ENCODE data around the gene SWT1. TPM values are rescaled to one million over a fixed set of nuclear protein-coding genes. Genes with fewer than 3 reads are reported as not detected.

The SWT1 gene
- total and polyA plus RNA-seq, 9 of the 15 experiments (the other 6 are each of a cell fraction or from before 2014, with no cell fraction given) = 1.5 to 3.4 (median 2.3) TPM

DNA sequence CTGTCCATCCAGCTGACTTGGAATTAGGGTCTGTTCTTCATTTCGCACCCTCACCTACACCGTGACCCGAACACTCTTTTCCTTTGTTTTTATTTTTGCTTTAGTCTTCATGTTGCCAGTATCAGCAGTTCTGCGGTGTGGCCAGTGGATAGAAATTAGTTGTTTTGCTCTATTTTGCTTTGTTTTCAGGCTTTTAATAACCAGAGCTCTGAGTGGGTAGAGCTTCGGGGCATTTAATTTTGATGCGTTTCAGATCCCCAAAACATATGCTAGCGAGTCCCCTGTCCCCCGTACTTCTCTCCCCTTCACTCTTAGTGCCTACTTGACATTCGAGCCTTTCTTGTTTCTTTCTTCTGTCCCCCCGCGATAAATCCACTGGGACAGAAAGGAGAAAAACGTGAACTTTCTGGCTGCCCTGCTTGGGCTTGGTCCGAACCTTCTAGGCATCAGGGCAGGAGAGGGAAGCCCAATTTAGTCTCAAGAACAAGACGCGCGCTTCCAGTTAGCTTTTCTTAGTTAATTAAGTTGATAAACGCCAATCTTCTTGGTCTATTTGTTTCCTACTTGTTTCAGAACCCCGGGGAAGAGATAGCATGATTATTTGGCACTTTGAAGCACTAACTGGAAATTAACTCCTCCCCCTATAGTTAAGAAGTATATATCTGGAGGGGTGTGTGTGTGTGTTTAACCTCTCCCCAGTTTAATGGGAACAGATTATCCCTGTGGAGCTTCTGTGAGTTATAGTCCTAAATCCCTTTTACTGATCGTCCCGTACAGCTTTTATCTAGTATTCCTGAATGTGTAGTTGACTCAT is 839 bp downstream of the SWT1 start (continued):
- TF ChIP-seq, protein P1, sequence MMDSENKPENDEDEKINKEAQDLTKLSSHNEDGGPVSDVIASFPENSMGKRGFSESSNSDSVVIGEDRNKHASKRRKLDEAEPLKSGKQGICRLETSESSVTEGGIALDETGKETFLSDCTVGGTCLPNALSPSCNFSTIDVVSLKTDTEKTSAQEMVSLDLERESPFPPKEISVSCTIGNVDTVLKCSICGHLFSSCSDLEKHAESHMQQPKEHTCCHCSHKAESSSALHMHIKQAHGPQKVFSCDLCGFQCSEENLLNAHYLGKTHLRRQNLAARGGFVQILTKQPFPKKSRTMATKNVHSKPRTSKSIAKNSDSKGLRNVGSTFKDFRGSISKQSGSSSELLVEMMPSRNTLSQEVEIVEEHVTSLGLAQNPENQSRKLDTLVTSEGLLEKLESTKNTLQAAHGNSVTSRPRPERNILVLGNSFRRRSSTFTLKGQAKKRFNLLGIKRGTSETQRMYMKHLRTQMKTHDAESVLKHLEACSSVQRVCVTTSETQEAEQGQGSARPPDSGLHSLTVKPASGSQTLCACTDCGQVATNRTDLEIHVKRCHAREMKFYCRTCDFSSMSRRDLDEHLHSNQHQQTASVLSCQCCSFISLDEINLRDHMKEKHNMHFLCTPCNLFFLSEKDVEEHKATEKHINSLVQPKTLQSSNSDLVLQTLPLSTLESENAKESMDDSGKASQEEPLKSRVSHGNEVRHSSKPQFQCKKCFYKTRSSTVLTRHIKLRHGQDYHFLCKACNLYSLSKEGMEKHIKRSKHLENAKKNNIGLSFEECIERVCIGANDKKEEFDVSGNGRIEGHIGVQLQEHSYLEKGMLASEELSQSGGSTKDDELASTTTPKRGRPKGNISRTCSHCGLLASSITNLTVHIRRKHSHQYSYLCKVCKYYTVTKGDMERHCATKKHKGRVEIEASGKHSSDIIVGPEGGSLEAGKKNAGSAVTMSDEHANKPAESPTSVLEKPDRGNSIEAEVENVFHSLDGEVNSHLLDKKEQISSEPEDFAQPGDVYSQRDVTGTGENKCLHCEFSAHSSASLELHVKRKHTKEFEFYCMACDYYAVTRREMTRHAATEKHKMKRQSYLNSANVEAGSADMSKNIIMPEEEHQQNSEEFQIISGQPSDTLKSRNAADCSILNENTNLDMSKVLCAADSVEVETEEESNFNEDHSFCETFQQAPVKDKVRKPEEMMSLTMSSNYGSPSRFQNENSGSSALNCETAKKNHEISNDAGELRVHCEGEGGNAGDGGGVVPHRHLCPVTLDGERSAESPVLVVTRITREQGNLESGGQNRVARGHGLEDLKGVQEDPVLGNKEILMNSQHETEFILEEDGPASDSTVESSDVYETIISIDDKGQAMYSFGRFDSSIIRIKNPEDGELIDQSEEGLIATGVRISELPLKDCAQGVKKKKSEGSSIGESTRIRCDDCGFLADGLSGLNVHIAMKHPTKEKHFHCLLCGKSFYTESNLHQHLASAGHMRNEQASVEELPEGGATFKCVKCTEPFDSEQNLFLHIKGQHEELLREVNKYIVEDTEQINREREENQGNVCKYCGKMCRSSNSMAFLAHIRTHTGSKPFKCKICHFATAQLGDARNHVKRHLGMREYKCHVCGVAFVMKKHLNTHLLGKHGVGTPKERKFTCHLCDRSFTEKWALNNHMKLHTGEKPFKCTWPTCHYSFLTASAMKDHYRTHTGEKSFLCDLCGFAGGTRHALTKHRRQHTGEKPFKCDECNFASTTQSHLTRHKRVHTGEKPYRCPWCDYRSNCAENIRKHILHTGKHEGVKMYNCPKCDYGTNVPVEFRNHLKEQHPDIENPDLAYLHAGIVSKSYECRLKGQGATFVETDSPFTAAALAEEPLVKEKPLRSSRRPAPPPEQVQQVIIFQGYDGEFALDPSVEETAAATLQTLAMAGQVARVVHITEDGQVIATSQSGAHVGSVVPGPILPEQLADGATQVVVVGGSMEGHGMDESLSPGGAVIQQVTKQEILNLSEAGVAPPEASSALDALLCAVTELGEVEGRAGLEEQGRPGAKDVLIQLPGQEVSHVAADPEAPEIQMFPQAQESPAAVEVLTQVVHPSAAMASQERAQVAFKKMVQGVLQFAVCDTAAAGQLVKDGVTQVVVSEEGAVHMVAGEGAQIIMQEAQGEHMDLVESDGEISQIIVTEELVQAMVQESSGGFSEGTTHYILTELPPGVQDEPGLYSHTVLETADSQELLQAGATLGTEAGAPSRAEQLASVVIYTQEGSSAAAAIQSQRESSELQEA (IDR thresholded peaks at IDR 0.05; ENCODE audit: low read depth) = no peak; the same call in 1 of the 2 replicates
- TF ChIP-seq POLR2A (conservative IDR thresholded peaks at IDR 0.05) (peak; percentile 3), PHF20 (IDR thresholded peaks at IDR 0.05; ENCODE audit: partially characterized antibody) (peak; percentile 29), CBFB (CRISPR knock-in tag; IDR thresholded peaks at IDR 0.05) (no peak), ZNF57 (CRISPR knock-in tag; IDR thresholded peaks at IDR 0.05) (no peak), KDM2B (CRISPR knock-in tag; IDR thresholded peaks at IDR 0.05) (peak; percentile 32; the same call in 1 of the 2 replicates), ZNF274 (IDR thresholded peaks at IDR 0.05; ENCODE audit: borderline replicate concordance, low read depth, low read length) (no peak)
- TF ChIP-seq, protein P2, sequence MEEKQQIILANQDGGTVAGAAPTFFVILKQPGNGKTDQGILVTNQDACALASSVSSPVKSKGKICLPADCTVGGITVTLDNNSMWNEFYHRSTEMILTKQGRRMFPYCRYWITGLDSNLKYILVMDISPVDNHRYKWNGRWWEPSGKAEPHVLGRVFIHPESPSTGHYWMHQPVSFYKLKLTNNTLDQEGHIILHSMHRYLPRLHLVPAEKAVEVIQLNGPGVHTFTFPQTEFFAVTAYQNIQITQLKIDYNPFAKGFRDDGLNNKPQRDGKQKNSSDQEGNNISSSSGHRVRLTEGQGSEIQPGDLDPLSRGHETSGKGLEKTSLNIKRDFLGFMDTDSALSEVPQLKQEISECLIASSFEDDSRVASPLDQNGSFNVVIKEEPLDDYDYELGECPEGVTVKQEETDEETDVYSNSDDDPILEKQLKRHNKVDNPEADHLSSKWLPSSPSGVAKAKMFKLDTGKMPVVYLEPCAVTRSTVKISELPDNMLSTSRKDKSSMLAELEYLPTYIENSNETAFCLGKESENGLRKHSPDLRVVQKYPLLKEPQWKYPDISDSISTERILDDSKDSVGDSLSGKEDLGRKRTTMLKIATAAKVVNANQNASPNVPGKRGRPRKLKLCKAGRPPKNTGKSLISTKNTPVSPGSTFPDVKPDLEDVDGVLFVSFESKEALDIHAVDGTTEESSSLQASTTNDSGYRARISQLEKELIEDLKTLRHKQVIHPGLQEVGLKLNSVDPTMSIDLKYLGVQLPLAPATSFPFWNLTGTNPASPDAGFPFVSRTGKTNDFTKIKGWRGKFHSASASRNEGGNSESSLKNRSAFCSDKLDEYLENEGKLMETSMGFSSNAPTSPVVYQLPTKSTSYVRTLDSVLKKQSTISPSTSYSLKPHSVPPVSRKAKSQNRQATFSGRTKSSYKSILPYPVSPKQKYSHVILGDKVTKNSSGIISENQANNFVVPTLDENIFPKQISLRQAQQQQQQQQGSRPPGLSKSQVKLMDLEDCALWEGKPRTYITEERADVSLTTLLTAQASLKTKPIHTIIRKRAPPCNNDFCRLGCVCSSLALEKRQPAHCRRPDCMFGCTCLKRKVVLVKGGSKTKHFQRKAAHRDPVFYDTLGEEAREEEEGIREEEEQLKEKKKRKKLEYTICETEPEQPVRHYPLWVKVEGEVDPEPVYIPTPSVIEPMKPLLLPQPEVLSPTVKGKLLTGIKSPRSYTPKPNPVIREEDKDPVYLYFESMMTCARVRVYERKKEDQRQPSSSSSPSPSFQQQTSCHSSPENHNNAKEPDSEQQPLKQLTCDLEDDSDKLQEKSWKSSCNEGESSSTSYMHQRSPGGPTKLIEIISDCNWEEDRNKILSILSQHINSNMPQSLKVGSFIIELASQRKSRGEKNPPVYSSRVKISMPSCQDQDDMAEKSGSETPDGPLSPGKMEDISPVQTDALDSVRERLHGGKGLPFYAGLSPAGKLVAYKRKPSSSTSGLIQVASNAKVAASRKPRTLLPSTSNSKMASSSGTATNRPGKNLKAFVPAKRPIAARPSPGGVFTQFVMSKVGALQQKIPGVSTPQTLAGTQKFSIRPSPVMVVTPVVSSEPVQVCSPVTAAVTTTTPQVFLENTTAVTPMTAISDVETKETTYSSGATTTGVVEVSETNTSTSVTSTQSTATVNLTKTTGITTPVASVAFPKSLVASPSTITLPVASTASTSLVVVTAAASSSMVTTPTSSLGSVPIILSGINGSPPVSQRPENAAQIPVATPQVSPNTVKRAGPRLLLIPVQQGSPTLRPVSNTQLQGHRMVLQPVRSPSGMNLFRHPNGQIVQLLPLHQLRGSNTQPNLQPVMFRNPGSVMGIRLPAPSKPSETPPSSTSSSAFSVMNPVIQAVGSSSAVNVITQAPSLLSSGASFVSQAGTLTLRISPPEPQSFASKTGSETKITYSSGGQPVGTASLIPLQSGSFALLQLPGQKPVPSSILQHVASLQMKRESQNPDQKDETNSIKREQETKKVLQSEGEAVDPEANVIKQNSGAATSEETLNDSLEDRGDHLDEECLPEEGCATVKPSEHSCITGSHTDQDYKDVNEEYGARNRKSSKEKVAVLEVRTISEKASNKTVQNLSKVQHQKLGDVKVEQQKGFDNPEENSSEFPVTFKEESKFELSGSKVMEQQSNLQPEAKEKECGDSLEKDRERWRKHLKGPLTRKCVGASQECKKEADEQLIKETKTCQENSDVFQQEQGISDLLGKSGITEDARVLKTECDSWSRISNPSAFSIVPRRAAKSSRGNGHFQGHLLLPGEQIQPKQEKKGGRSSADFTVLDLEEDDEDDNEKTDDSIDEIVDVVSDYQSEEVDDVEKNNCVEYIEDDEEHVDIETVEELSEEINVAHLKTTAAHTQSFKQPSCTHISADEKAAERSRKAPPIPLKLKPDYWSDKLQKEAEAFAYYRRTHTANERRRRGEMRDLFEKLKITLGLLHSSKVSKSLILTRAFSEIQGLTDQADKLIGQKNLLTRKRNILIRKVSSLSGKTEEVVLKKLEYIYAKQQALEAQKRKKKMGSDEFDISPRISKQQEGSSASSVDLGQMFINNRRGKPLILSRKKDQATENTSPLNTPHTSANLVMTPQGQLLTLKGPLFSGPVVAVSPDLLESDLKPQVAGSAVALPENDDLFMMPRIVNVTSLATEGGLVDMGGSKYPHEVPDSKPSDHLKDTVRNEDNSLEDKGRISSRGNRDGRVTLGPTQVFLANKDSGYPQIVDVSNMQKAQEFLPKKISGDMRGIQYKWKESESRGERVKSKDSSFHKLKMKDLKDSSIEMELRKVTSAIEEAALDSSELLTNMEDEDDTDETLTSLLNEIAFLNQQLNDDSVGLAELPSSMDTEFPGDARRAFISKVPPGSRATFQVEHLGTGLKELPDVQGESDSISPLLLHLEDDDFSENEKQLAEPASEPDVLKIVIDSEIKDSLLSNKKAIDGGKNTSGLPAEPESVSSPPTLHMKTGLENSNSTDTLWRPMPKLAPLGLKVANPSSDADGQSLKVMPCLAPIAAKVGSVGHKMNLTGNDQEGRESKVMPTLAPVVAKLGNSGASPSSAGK (IDR thresholded peaks at IDR 0.05) = no peak
